Endothelial cell of umbilical vein (primary cell): Measurements from ENCODE around the gene GLI2.

Experiments used
- EZH2 ChIP-seq: IDR thresholded peaks from 2 replicates; pipeline ENCODE4 v1.6.1; 2012; ENCODE audit warnings: borderline replicate concordance, low read depth, mild to moderate bottlenecking, moderate library complexity, low read length, inconsistent platforms; ENCODE audit not compliant: severe bottlenecking
- JUN ChIP-seq: IDR thresholded peaks from 2 replicates; pipeline ENCODE4 v1.6.1; 2011; ENCODE audit warnings: borderline replicate concordance, low read depth; ENCODE audit not compliant: insufficient read length, insufficient read depth
- POLR2A ChIP-seq: IDR thresholded peaks from 2 replicates; pipeline ENCODE4 v1.6.1; 2012; ENCODE audit warnings: low read depth, mild to moderate bottlenecking, control low read depth, low read length
- POLR2AphosphoS5 ChIP-seq: IDR thresholded peaks from 2 replicates; pipeline ENCODE4 v1.6.1; 2012; ENCODE audit warnings: low read depth, mild to moderate bottlenecking, control low read depth, low read length, moderate library complexity; ENCODE audit not compliant: insufficient read depth
- TF ChIP-seq, protein P1 (sequence below), 2 donors: IDR thresholded peaks; 1 replicate in 1 of 2; 2 replicates in 1 of 2; pipeline ENCODE4 v1.5.1; 2011; ENCODE audit warnings: low read length in 2 of 2, mild to moderate bottlenecking in 2 of 2, moderate library complexity in 2 of 2, control low read depth in 1 of 2, inconsistent platforms in 1 of 2, low read depth in 1 of 2; ENCODE audit not compliant: insufficient read depth in 1 of 2; ENCODE audit errors: extremely low read depth in 1 of 2

DNA sequence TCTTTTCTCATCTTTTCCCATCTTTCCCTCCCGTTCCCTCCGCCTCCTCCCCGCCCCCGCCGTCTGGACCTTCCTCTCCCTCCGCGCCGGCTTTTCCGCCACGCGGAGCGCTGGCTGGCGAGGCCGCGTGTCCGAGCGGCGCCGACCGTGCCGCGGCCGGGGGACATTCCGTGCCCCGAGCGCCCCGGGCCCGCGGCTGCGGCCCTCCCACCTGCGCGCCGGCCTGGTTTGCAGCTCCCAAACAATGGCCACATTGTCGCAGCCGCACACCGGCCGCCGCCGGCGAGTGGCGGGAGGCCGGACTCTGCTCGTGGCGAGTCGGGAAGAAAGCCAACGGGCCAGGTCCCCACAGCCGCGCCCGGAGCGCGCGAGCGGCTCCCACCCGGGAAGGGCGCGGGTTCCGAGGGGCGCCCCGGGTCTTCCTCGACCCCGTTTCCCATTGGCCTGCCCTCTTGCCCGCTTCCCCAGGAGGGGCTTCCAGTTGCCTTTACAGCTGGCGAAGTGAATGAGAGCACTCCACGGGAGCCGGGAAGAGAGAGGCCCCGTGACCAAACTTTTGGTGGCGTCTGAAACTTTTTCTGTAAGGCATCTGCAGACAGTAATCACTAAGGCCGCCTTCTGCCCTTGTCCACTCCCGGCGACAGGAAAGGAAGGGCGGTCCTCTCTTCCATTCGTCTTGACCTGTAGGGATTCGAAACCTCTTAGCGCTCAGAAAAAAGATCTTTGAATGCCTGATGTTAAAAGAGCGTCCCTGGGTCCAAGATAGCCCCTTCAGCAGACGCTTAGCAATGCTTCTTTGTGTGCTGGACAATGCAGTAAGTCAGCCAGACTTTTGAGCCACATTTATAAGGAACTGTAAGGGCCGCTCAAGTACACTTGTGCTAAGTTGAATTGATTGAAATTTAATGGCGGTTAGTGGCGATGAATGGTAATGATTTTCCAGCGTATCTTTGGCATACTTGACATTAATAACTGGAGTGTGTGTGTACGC lies 6.2 kb downstream of the GLI2 start:
- TF ChIP-seq, protein P1, sequence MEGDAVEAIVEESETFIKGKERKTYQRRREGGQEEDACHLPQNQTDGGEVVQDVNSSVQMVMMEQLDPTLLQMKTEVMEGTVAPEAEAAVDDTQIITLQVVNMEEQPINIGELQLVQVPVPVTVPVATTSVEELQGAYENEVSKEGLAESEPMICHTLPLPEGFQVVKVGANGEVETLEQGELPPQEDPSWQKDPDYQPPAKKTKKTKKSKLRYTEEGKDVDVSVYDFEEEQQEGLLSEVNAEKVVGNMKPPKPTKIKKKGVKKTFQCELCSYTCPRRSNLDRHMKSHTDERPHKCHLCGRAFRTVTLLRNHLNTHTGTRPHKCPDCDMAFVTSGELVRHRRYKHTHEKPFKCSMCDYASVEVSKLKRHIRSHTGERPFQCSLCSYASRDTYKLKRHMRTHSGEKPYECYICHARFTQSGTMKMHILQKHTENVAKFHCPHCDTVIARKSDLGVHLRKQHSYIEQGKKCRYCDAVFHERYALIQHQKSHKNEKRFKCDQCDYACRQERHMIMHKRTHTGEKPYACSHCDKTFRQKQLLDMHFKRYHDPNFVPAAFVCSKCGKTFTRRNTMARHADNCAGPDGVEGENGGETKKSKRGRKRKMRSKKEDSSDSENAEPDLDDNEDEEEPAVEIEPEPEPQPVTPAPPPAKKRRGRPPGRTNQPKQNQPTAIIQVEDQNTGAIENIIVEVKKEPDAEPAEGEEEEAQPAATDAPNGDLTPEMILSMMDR (IDR thresholded peaks at IDR 0.05; ENCODE audit: extremely low read depth in 1 of 2, insufficient read depth in 1 of 2, low read depth in 1 of 2, low read length in 2 of 2) = no peak
- TF ChIP-seq EZH2 (peak; percentile 78), POLR2AphosphoS5 (no peak), POLR2A (no peak), JUN (no peak)
